HK-2 (cell line): ENCODE results near the gene UBE2E2.

Experiments used
- DNase-seq: peaks from one replicate; pipeline ENCODE4 v3.0.0-alpha.2; 2018; ENCODE audit not compliant: unreplicated experiment

The UBE2E2 gene

DNA sequence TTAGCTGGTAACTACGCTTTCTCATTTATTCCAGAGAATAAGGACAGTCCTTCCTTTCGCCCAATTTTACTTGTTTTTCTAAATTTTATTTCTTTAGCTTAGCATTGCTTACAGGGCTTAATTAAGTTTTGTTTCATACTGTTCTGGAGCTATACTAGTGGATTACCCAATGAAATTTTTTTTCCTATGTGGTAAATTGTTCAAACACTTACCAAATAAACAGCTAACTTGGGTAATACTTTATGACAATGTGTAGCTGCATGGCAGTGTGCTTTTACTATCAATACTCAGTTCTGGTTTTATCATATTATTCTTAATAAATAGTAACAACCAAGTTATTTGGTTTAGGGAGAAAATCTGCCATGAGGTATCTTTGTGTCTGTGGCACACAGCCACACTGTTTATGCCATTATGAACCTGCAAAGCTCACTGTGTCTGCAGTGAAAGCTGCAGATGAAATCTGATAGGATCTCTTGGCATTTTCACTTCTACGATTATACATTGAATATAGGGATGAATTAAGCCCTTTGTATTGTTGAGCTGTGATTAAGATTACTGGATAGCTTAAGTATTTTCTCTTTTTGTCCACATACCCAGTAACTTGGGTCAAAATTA, 37.2 kb downstream of the UBE2E2 start:
- DNase-seq, result no peak

- no peak for DNase-seq
Observed at GRCh38 chr3:23241256-23241655, 38.1 kb downstream of the UBE2E2 start.

DNA sequence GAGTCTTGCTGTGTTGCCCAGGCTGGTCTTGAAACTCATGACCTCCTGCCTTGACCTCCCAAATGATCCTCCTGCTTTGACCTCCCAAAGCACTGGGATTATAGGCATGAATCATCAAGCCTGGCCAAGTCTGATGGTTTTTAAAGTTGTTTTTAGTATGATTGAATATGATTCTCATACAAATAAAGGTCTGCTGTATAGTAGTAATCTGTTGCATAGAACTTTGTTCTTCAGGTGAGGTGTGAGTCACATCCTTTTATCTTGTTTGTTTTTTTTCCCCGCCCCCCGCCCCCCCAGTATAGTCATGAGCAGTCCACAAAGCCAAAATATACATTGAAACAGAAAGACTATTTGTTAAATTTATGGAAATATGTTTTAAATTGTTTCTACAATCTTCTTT, 39.0 kb downstream of the UBE2E2 start:
- no peak for DNase-seq

DNA sequence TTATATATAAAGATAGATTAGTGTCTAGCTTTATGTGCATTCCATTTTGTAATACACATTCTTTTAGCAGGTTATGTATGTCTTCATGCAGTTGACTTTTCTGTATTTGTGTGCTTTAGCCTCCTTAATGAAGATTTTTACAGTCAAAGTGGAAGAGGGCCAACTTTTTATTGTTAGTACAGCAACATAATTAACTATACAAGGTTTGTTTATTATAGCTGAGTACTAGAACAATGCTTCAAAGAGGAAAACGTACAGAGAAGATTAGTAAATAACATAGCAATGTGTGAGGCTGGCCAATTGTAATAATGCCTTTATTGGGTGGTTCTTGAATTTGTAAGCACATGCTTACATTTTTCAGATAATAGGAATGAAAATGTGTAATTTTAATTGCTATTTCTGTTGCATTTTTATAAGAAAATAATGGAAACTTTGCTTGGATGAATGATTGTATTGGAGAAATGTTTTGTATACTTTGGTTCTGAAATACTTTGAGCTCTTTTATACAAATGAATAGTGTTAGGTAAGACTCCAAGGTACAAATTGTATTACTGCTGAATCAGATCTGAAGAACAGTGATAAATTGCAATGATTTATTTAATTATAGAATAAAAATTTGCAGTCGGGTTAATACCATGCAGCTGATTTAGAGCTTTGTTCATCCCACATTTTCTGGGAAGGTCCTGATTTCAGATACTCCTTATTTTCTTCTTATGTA, 41.4 kb downstream of the UBE2E2 start:
- no peak for DNase-seq

- DNase-seq, result peak; percentile 15
Observed at GRCh38 chr3:23246651-23247050, 43.5 kb downstream of the UBE2E2 start.

GRCh38 chr3:23248594-23249131, 45.5 kb downstream of the UBE2E2 start:
- DNase-seq, result no peak

GRCh38 chr3:23249961-23250360, 46.8 kb downstream of the UBE2E2 start:
- DNase-seq, result no peak

GRCh38 chr3:23252122-23252521, 49.0 kb downstream of the UBE2E2 start:
- DNase-seq, result no peak

GRCh38 chr3:23253214-23253613, 50.1 kb downstream of the UBE2E2 start:
- no peak for DNase-seq

GRCh38 chr3:23254282-23254681, 51.2 kb downstream of the UBE2E2 start:
- no peak for DNase-seq

GRCh38 chr3:23254835-23255234, 51.7 kb downstream of the UBE2E2 start:
- no peak for DNase-seq

GRCh38 chr3:23256741-23257435, 53.8 kb downstream of the UBE2E2 start:
- no peak for DNase-seq

DNA sequence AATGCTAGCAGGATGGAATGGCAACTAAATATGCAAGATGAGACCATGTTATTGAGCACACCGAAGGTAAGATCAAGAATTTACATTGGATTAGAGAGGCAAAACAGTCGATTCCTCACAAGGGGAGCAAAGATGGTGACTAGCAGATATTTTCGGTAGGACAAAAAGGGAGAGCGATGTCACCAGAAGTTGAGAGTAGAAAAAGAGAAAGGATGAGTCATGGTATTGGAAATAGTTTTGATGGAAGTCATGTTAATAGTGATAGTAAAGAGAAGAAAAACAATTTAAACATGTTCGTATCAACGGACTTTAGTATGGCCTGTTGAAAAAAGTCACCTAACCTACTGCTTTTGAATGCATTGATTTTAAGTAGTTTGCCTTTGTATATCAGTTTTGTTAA, 55.0 kb downstream of the UBE2E2 start:
- no peak for DNase-seq

DNA sequence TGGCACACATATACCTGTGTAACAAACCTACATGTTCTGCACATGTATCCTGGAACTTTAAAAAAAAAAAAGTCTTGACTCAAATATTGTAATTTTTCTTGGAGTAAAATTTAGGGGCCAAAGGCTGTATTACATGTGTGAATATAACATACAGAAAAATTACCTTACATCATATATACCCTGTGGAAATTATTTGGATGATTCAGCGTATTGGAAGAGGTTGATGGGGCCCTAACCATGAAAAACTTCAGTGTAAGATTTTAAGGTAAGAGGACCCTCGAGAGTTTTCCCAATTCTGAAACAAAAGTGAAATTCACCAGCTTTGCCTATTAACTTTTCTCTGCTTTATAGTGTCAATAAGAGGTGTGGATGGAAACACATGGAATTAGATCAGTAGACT, 56.4 kb downstream of the UBE2E2 start:
- no peak for DNase-seq

GRCh38 chr3:23262766-23263165, 59.6 kb downstream of the UBE2E2 start:
- no peak for DNase-seq

DNA sequence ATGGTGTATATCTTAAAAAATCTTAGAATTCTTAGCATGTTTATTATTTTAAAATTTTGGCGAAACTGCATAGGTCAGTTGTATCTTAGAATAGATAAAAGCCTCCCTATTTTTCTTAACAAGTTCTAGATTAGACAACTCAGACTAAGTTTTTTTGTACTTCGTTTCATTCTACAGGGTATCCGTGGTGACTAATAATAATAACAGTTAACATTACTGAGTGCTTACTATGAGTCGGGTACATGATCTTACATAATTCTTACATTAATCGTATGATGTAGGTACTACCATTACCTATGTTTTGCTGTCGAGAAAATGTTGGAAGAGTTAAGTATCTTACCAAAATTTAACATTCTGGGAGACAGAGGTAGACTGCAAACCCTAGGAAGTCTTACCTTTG, 60.7 kb downstream of the UBE2E2 start:
- DNase-seq, result no peak

GRCh38 chr3:23264413-23264812, 61.3 kb downstream of the UBE2E2 start:
- DNase-seq, result no peak

DNA sequence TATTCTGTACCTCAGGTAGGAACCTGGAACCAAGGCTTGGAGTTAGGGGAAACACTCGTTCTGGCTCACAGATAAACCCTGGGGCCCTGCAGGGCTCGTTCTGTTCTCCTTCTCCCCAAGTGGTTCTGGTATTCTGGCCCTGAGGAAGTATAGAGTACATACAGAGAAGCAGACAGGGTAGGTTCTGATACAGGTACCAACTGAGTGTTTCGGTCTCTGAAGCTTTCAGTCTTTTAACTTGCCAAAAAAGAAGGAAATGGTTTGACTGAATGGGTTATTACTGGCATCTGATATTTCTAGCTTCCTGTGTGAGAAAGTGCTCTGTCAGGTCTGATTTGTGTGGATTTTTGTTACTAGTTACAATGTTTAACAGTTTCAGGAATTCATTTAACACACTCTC, 67.3 kb downstream of the UBE2E2 start:
- no peak for DNase-seq

- no peak for DNase-seq
Observed at GRCh38 chr3:23271876-23272741, 69.0 kb downstream of the UBE2E2 start.

DNA sequence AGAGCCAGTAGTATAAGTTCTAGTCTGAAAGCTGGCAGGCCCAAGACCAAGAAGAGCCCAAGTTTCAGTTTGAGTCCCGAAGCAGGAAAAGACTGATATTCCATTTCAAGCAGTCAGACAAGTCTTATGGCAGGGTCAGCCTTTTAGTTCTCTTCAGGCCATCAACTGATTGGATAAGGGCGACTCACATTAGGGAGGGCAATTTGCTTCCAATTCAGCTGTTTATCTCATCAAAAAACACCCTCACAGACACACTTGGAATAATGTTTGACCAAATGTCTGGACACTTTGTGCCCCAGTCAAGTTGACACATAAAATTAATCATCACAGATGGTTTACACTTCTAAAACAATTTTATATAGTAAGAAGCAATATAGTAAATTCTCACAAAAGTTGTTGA, 69.7 kb downstream of the UBE2E2 start:
- no peak for DNase-seq

DNA sequence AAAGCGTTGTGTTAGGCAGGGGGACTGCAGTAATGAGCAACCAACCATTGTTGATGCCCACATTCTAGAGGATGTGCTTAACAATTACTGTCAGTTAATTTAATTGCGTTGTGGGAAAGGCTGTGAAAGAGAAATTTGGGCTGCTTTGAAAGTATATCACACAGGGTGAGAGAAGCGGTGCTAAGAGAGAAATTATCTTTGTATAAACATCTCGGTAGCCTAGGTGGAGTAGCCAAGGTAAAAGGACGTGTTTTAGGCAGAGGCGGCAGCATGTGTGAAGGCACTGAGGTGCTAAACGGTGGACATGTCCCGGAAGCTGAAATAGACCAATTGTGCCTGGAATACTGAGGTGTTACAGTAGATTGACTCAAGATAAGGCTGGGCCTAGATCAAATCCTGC, 71.9 kb downstream of the UBE2E2 start:
- DNase-seq, result no peak

- no peak for DNase-seq
Observed at GRCh38 chr3:23275814-23276213, 72.7 kb downstream of the UBE2E2 start.
